NB4 (cell line): ENCODE measurements around the gene TIMM8B.

Experiments used
- DNase-seq: peaks from one replicate; pipeline ENCODE4 v3.0.0; 2010; ENCODE audit warnings: low read depth
- H3K4me3 ChIP-seq: one replicate; pipeline ENCODE4 v1.5.1; 2011; ENCODE audit warnings: mild to moderate bottlenecking, low read depth, low read length, moderate library complexity
- CTCF ChIP-seq: IDR thresholded peaks from one replicate; pipeline ENCODE4 v1.5.1; 2012; ENCODE audit warnings: low read depth, low read length
- MAX ChIP-seq: IDR thresholded peaks from 2 replicates; pipeline ENCODE4 v1.6.1; 2011; ENCODE audit warnings: low read depth, low read length
- MYC ChIP-seq: IDR thresholded peaks from 2 replicates; pipeline ENCODE4 v1.6.1; 2011; ENCODE audit warnings: low read depth, low read length
- POLR2A ChIP-seq: IDR thresholded peaks from 2 replicates; pipeline ENCODE4 v1.6.1; 2011; ENCODE audit warnings: mild to moderate bottlenecking; ENCODE audit not compliant: insufficient read length; ENCODE audit errors: extremely low read depth

TIMM8B gene

GRCh38 chr11:112042161-112042960 lies 44.2 kb downstream of the TIMM8B start:
- DNase-seq, result peak; percentile 43
- TF ChIP-seq POLR2A, result no peak
- TF ChIP-seq CTCF, result no peak
- TF ChIP-seq MYC, result no peak
- no peak for TF ChIP-seq MAX
- no peak overlapping the region for H3K4me3 ChIP-seq

GRCh38 chr11:112037527-112037926 lies 49.0 kb downstream of the TIMM8B start:
- no peak for DNase-seq
- TF ChIP-seq POLR2A, result no peak
- no peak for TF ChIP-seq MYC
- TF ChIP-seq CTCF, result no peak
- TF ChIP-seq MAX, result no peak
- no peak overlapping the region for H3K4me3 ChIP-seq
